B cell (primary cell): ENCODE results near the gene CLDN6. TPM values are rescaled to one million over a fixed set of nuclear protein-coding genes. Genes with fewer than 3 reads are reported as not detected.

Experiments used
- ATAC-seq: fragments of 200-7000 bp; cut with Tn5 transposase; one replicate; pipeline ENCODE4 v1.10.0; 2021; ENCODE audit warnings: low read depth, mild to moderate bottlenecking, moderate number of reproducible peaks, moderate library complexity
- CTCF ChIA-PET: fragments of 350-600 bp; sonication (Branson Sonifier 250); formaldehyde crosslinking; loops from one replicate; lab custom pipeline; 2021; ENCODE audit warnings: antibody characterized with exemption, inconsistent platforms; lab: Charles Lee
- POLR2A ChIA-PET: fragments of 350-600 bp; sonication (Branson Sonifier 250); formaldehyde crosslinking; loops from one replicate; lab custom pipeline; 2021; ENCODE audit warnings: antibody characterized with exemption; lab: Charles Lee
- DNase-seq: peaks from one replicate; pipeline ENCODE4 v3.0.0; 2013
- H2AFZ ChIP-seq: 2 replicates; pipeline ENCODE4 v1.6.1; 2012; ENCODE audit warnings: mild to moderate bottlenecking, low read depth, low read length; ENCODE audit not compliant: insufficient read depth, poor library complexity, severe bottlenecking
- H3K27ac ChIP-seq, 2 donors: 1 replicate in 1 of 2; 2 replicates in 1 of 2; pipeline ENCODE4 v1.5.1; 2012 to 2013; ENCODE audit warnings: low read length in 2 of 2, mild to moderate bottlenecking in 2 of 2, moderate library complexity in 1 of 2
- H3K27me3 ChIP-seq, 4 experiments: fragments of 200-600 bp in 1 of 4; sonication (generic) in 1 of 4; replicated peaks in 1 of 4; 1 replicate in 2 of 4; 2 replicates in 2 of 4; pipeline versions ENCODE4 v1.6.1 to v1.7.0; 2013 to 2016; ENCODE audit warnings: low read length in 3 of 4, mild to moderate bottlenecking in 2 of 4, mixed read lengths in 1 of 4, moderate library complexity in 1 of 4; ENCODE audit not compliant: insufficient read depth in 4 of 4, control insufficient read depth in 3 of 4; ENCODE audit errors: control extremely low read depth in 1 of 4
- H3K36me3 ChIP-seq, 2 experiments: replicated peaks in 1 of 2; 1 replicate in 1 of 2; 2 replicates in 1 of 2; pipeline versions ENCODE4 v1.6.1 to v1.7.1; 2013; ENCODE audit warnings: low read length in 1 of 2; ENCODE audit not compliant: insufficient read depth in 2 of 2, control insufficient read depth in 1 of 2; ENCODE audit errors: control extremely low read depth in 1 of 2, extremely low read depth in 1 of 2
- H3K4me1 ChIP-seq, 2 donors: fragments of 200-600 bp in 1 of 2; sonication (generic) in 1 of 2; 1 replicate in 1 of 2; 2 replicates in 1 of 2; pipeline versions ENCODE4 v1.5.1 to v1.6.1; 2013 to 2017; ENCODE audit warnings: low read length in 2 of 2; ENCODE audit not compliant: control insufficient read depth in 2 of 2, insufficient read depth in 2 of 2
- H3K4me2 ChIP-seq: replicated peaks from 2 replicates; pipeline ENCODE3; 2012; ENCODE audit warnings: mild to moderate bottlenecking, low read depth, low read length; ENCODE audit not compliant: poor library complexity, severe bottlenecking
- H3K4me3 ChIP-seq, 5 experiments: fragments of 200-600 bp in 1 of 5; sonication (generic) in 1 of 5; 1 replicate in 3 of 5; 2 replicates in 2 of 5; pipeline versions ENCODE4 v1.5.1 to v1.7.0; 2011 to 2016; ENCODE audit warnings: low read length in 4 of 5, mild to moderate bottlenecking in 4 of 5, low read depth in 2 of 5, control low read depth in 1 of 5, moderate library complexity in 1 of 5; ENCODE audit not compliant: insufficient read depth in 1 of 5; ENCODE audit errors: control extremely low read depth in 1 of 5, extremely low read depth in 1 of 5
- H3K79me2 ChIP-seq: fragments of 200-600 bp; sonication (generic); one replicate; pipeline ENCODE4 v1.6.0; 2016; ENCODE audit warnings: low read length; ENCODE audit not compliant: control insufficient read depth, insufficient read depth
- H3K9ac ChIP-seq: fragments of 200-600 bp; sonication (generic); 2 replicates; pipeline ENCODE4 v1.6.1; 2017; ENCODE audit warnings: mild to moderate bottlenecking, low read length, moderate library complexity
- H3K9me3 ChIP-seq, 3 donors: one replicate each; pipeline versions ENCODE4 v1.6.1 to v1.7.1; 2013; ENCODE audit warnings: low read length in 2 of 3; ENCODE audit not compliant: control insufficient read depth in 2 of 3, insufficient read depth in 1 of 3; ENCODE audit errors: control extremely low read depth in 1 of 3
- H4K20me1 ChIP-seq: 2 replicates; pipeline ENCODE4 v1.6.0; 2012; ENCODE audit warnings: mild to moderate bottlenecking, low read length; ENCODE audit not compliant: insufficient read depth, control insufficient read depth, poor library complexity, severe bottlenecking
- H3K27ac Mint-ChIP-seq: one replicate; pipeline ENCODE4 v1.8.0; 2021; ENCODE audit warnings: mixed read lengths
- H3K27me3 Mint-ChIP-seq: one replicate; pipeline ENCODE4 v1.8.0; 2021; ENCODE audit warnings: mixed read lengths
- H3K4me1 Mint-ChIP-seq: one replicate; pipeline ENCODE4 v1.8.0; 2021; ENCODE audit warnings: mixed read lengths
- H3K4me3 Mint-ChIP-seq: one replicate; pipeline ENCODE4 v1.8.0; 2021; ENCODE audit warnings: mixed read lengths
- H3K9me3 Mint-ChIP-seq: one replicate; pipeline ENCODE4 v1.8.0; 2022; ENCODE audit warnings: mixed read lengths; ENCODE audit not compliant: insufficient read depth
- CTCF ChIP-seq: fragments of 200-600 bp; IDR thresholded peaks from one replicate; pipeline ENCODE4 v1.8.0; 2022; ENCODE audit warnings: antibody characterized with exemption, mild to moderate bottlenecking
- EZH2 ChIP-seq: IDR thresholded peaks from 2 replicates; pipeline ENCODE4 v1.6.1; 2012; ENCODE audit warnings: borderline replicate concordance, low read depth, mild to moderate bottlenecking, moderate library complexity, low read length; ENCODE audit not compliant: insufficient read depth, poor library complexity, severe bottlenecking
- WGBS: methylation state at CpG from one replicate; pipeline ENCODE4 v1.1.5; 2013; ENCODE audit warnings: missing lambda C conversion rate; ENCODE audit not compliant: insufficient coverage; 5-methylcytosine and 5-hydroxymethylcytosine counted together
- intact Hi-C: fragments of 100-400 bp; cut with micrococcal nuclease; formaldehyde crosslinking; loops from one replicate; pipeline ENCODE4 v1.10.0; 2022
- polyA plus RNA-seq: library from polyadenylated mRNA; depleted of rRNA; stranded (reverse); fragments of >200 nt; gene quantifications from 2 replicates; pipeline ENCODE4 v1.2.3, GENCODE V29; 2012
- total RNA-seq, 2 donors: library from RNA; stranded (reverse); fragments of 120-200 nt in 1 of 2; gene quantifications; 1 replicate in 1 of 2; 2 replicates in 1 of 2; pipeline versions ENCODE4 v1.2.3 to v1.2.4, GENCODE V29; 2013 to 2022

Gene CLDN6
- total and polyA plus RNA-seq, 2 donors (not counting 1 experiment from before 2014, with no cell fraction given) = not detected

- no peaks in the 10 kb centered on the region for H3K27me3 Mint-ChIP-seq
- CTCF ChIA-PET = no interaction called here
Observed at GRCh38 chr16:2988590-2989099, 29.3 kb downstream of the CLDN6 start.

GRCh38 chr16:2987833-2988232 lies 30.1 kb downstream of the CLDN6 start:
- no peak overlapping the region for H3K4me2 ChIP-seq

More at GRCh38 chr16:2988590-2989099, 29.3 kb downstream of the CLDN6 start:
- Histone ChIP-seq H2AFZ (no peak overlapping the region), H3K9ac (no peak overlapping the region), H3K36me3 (no peaks in the 10 kb centered on the region), H3K9me3 (no peaks in the 10 kb centered on the region), H3K4me3 (no peak overlapping the region), H3K4me2 (no peak overlapping the region), H3K4me1 (peaks cover 0 to 5% of the 10 kb centered on the region in 2 donors), H3K27me3 (peaks cover 0 to 4% (median 0%) of the 10 kb centered on the region in 4 experiments), H3K27ac (no peak overlapping the region), H3K79me2 (no peaks in the 10 kb centered on the region), H4K20me1 (no peaks in the 10 kb centered on the region)
- POLR2A ChIA-PET = interaction anchor here (0.7 kb wide), 1 partner anchor 210 kb away, joined by 3 read pairs; no protein-coding TSS in a partner anchor
- WGBS = 89% methylated on average over 7 of the region's 8 CpGs
- intact Hi-C loops = no loop called here
- H3K9me3 Mint-ChIP-seq = no peaks in the 10 kb centered on the region
- ATAC-seq = no peak
- TF ChIP-seq CTCF = no peak
- TF ChIP-seq EZH2 = no peak
- DNase-seq = no peak
- no peak overlapping the region for H3K27ac Mint-ChIP-seq
- peaks cover 2% of the 10 kb centered on the region for H3K4me1 Mint-ChIP-seq
- no peak overlapping the region for H3K4me3 Mint-ChIP-seq

More at GRCh38 chr16:2987833-2988232, 30.1 kb downstream of the CLDN6 start:
- no peaks in the 10 kb centered on the region for H3K36me3 ChIP-seq
- H3K4me1 Mint-ChIP-seq = peaks cover 6% of the 10 kb centered on the region
- H3K79me2 ChIP-seq = no peaks in the 10 kb centered on the region
- H3K9me3 Mint-ChIP-seq = no peaks in the 10 kb centered on the region
- no peak for TF ChIP-seq CTCF
- no peak for TF ChIP-seq EZH2
- 81% methylated on average over 8 of the region's 8 CpGs for WGBS
- no peaks in the 10 kb centered on the region for H4K20me1 ChIP-seq
- H3K4me3 Mint-ChIP-seq = no peak overlapping the region
- no peak overlapping the region for H3K27ac Mint-ChIP-seq
- ChIA-PET POLR2A (no interaction called here), CTCF (no interaction called here)
- peaks cover 4 to 13% of the 10 kb centered on the region in 2 donors for H3K4me1 ChIP-seq
- intact Hi-C loops = no loop called here
- no peak for DNase-seq
- no peaks in the 10 kb centered on the region for H3K9me3 ChIP-seq
- no peak for ATAC-seq
- no peak overlapping the region for H3K27ac ChIP-seq
- no peaks in the 10 kb centered on the region for H3K27me3 Mint-ChIP-seq
- no peak overlapping the region for H3K4me3 ChIP-seq
- H3K27me3 ChIP-seq = peaks cover 0 to 4% (median 0%) of the 10 kb centered on the region in 4 experiments
- no peak overlapping the region for H3K9ac ChIP-seq
- no peak overlapping the region for H2AFZ ChIP-seq
